ENCODE results near the gene CUX1.

DNA sequence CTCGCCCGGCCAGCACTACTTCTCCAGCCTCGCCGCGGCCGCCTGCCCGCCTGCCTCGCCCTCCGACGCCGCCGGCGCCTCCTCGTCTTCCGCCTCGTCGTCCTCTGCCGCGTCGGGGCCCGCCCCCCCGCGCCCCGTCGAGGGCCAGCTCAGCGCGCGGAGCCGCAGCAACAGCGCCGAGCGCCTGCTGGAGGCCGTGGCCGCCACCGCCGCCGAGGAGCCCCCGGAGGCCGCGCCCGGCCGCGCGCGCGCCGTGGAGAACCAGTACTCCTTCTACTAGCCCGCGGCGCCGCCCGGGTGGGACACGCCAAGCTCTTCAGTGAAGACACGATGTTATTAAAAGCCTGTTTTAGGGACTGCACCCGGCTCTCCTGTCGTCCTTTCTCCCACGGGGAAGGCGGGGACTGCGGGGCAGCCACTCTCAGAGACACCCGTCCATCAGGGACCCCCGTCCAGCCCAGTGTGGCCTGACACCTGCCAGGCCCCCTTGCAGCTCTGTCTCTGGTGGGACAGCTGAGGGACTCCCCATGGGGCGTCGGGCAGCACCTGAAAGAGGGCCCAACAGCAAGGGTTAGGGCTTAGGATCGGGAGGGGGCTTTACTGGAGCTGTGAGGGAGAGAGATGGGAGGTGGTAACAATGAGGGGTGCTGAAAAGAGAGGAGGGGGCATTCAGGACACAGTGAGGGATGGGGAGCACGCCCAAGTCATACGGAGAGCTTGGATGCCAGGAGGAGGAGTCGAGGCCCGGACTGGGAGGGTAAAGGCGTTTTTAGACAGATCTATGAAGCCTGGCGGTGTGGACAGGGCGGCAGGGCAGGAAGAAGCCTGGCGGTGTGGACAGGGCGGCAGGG lies 504.1 kb downstream of the CUX1 start:
- TF ChIP-seq CTCF (IDR thresholded peaks at IDR 0.05) = no peak
- no peak for TF ChIP-seq POLR2A (IDR thresholded peaks at IDR 0.05)

Data from lower leg skin (tissue), 3 donors.